Smooth muscle cell (in vitro differentiated cells): ENCODE results near the gene COL23A1. TPM values are rescaled to one million over a fixed set of nuclear protein-coding genes. Genes with fewer than 3 reads are reported as not detected.

Experiments used
- DNase-seq: peaks from one replicate; lab custom pipeline; 2025; ENCODE audit not compliant: unreplicated experiment; lab: John Stamatoyannopoulos, UW
- H2AFZ ChIP-seq: fragments of 200-600 bp; sonication (generic); 2 replicates; pipeline ENCODE4 v1.6.0; 2016; ENCODE audit warnings: antibody characterized with exemption, low read depth, mild to moderate bottlenecking
- H3F3A ChIP-seq: fragments of 200-600 bp; sonication (generic); 2 replicates; pipeline ENCODE4 v1.6.0; 2017; ENCODE audit warnings: antibody characterized with exemption, low read depth
- H3K27ac ChIP-seq: fragments of 200-600 bp; sonication (generic); 2 replicates; pipeline ENCODE4 v1.5.1; 2016; ENCODE audit warnings: low read depth, mild to moderate bottlenecking
- H3K27me3 ChIP-seq: fragments of 200-600 bp; sonication (generic); 2 replicates; pipeline ENCODE4 v1.6.1; 2016; ENCODE audit warnings: low read depth, mild to moderate bottlenecking
- H3K36me3 ChIP-seq: fragments of 200-600 bp; sonication (generic); 2 replicates; pipeline ENCODE4 v1.5.1; 2016; ENCODE audit warnings: low read depth
- H3K4me1 ChIP-seq: fragments of 200-600 bp; sonication (generic); 2 replicates; pipeline ENCODE4 v1.5.1; 2016; ENCODE audit warnings: low read depth
- H3K4me2 ChIP-seq: fragments of 200-600 bp; sonication (generic); 2 replicates; pipeline ENCODE4 v1.6.0; 2016; ENCODE audit warnings: mild to moderate bottlenecking
- H3K4me3 ChIP-seq: fragments of 200-600 bp; sonication (generic); 2 replicates; pipeline ENCODE4 v1.5.1; 2016; ENCODE audit warnings: mild to moderate bottlenecking
- H3K79me2 ChIP-seq: fragments of 200-600 bp; sonication (generic); 2 replicates; pipeline ENCODE4 v1.6.0; 2016; ENCODE audit warnings: low read depth, mild to moderate bottlenecking
- H3K9ac ChIP-seq: fragments of 200-600 bp; sonication (generic); 2 replicates; pipeline ENCODE4 v1.6.0; 2016; ENCODE audit warnings: low read depth
- H3K9me3 ChIP-seq: fragments of 200-600 bp; sonication (generic); replicated peaks from 2 replicates; pipeline ENCODE4 v1.5.1; 2016; ENCODE audit warnings: low read depth
- H4K20me1 ChIP-seq: fragments of 200-600 bp; sonication (generic); 2 replicates; pipeline ENCODE4 v1.6.0; 2016; ENCODE audit warnings: low read depth
- CTCF ChIP-seq: fragments of 200-600 bp; sonication (generic); IDR thresholded peaks from 2 replicates; pipeline ENCODE4 v1.5.1; 2017; ENCODE audit warnings: borderline replicate concordance, mild to moderate bottlenecking, antibody characterized with exemption; ENCODE audit not compliant: insufficient read depth, poor library complexity, severe bottlenecking
- WGBS: methylation state at CpG from one replicate; pipeline ENCODE4 v1.1.7; 2016; ENCODE audit warnings: low lambda C conversion rate; 5-methylcytosine and 5-hydroxymethylcytosine counted together
- polyA plus RNA-seq: library from polyadenylated mRNA; unstranded; fragments of >200 nt; fragmentation: Nextera tagmentation; extraction: Ambion mirVana; gene quantifications from 2 replicates; pipeline ENCODE4 v1.2.1, GENCODE V29; 2016
- total RNA-seq: library from RNA; depleted of rRNA; stranded (reverse); fragments of >200 nt; gene quantifications from 2 replicates; pipeline ENCODE4 v1.2.3, GENCODE V29; 2014

Gene COL23A1
- total and polyA plus RNA-seq, 2 experiments from 2014 or later, result 5.3 to 27.4 TPM

GRCh38 chr5:178502401-178503100 is 87.6 kb downstream of the COL23A1 start:
- Histone ChIP-seq H4K20me1 (no peaks in the 10 kb centered on the region), H3K9me3 (no peaks in the 10 kb centered on the region), H3F3A (no peaks in the 10 kb centered on the region), H3K36me3 (no peaks in the 10 kb centered on the region), H3K4me3 (no peak overlapping the region), H3K27me3 (no peaks in the 10 kb centered on the region), H3K27ac (peak overlapping the region; percentile 11), H3K4me2 (no peak overlapping the region), H3K4me1 (no peaks in the 10 kb centered on the region), H3K79me2 (no peaks in the 10 kb centered on the region), H3K9ac (no peak overlapping the region), H2AFZ (no peak overlapping the region)
- no peak for DNase-seq
- WGBS, result 80% methylated on average over 21 of the region's 21 CpGs
- no peak for TF ChIP-seq CTCF

DNA sequence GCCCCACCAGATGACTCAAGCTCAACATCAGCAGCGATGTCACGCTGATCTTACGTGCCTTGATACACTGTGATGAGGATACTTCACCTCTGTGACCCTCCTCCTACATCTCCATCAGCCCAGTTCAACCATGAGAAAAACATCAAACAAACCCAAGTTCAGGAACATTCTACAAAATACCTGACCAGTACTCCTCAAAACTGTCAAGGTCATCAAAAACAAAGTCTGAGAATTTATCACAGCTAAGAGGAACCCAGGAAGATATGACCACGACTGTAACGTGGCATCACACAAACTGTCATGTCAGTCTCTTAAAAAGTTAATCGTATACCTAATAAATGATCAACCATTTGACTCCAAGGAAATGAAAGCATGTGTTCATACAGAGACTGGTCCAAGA is 90.8 kb downstream of the COL23A1 start:
- Histone ChIP-seq H4K20me1 (no peaks in the 10 kb centered on the region), H3K4me2 (peak overlapping the region; percentile 12), H3K9ac (no peak overlapping the region), H3K4me1 (no peaks in the 10 kb centered on the region), H3K27me3 (no peaks in the 10 kb centered on the region), H3K36me3 (no peaks in the 10 kb centered on the region), H3K9me3 (no peaks in the 10 kb centered on the region), H3K27ac (peak overlapping the region; percentile 57), H3F3A (no peaks in the 10 kb centered on the region), H2AFZ (no peak overlapping the region), H3K4me3 (no peak overlapping the region), H3K79me2 (no peaks in the 10 kb centered on the region)
- 63% methylated on average over 6 of the region's 6 CpGs for WGBS
- no peak for TF ChIP-seq CTCF
- no peak for DNase-seq

- Histone ChIP-seq H3F3A (no peaks in the 10 kb centered on the region), H3K4me3 (no peak overlapping the region), H3K27ac (peak overlapping the region; percentile 82), H3K9ac (peak overlapping the region; percentile 24), H2AFZ (peak overlapping the region; percentile 1), H3K36me3 (no peaks in the 10 kb centered on the region), H3K27me3 (no peaks in the 10 kb centered on the region), H3K4me2 (peak overlapping the region; percentile 27), H3K9me3 (no peaks in the 10 kb centered on the region), H3K79me2 (no peaks in the 10 kb centered on the region), H3K4me1 (no peaks in the 10 kb centered on the region), H4K20me1 (no peaks in the 10 kb centered on the region)
- WGBS, result 42% methylated on average over 1 of the region's 1 CpG
- no peak for DNase-seq
- no peak for TF ChIP-seq CTCF
Measured at GRCh38 chr5:178496642-178497041, 93.6 kb downstream of the COL23A1 start.

GRCh38 chr5:178496214-178496613 is 94.0 kb downstream of the COL23A1 start:
- no peak for DNase-seq
- no peak overlapping the region for H3K4me3 ChIP-seq
- no peaks in the 10 kb centered on the region for H3K79me2 ChIP-seq
- no peak overlapping the region for H3K9ac ChIP-seq
- H3K36me3 ChIP-seq, result no peaks in the 10 kb centered on the region
- H3F3A ChIP-seq, result no peaks in the 10 kb centered on the region
- no peaks in the 10 kb centered on the region for H3K27me3 ChIP-seq
- no peak overlapping the region for H2AFZ ChIP-seq
- no peaks in the 10 kb centered on the region for H3K9me3 ChIP-seq
- no peaks in the 10 kb centered on the region for H3K4me1 ChIP-seq
- H3K4me2 ChIP-seq, result peak overlapping the region; percentile 27
- no peak for TF ChIP-seq CTCF
- no peaks in the 10 kb centered on the region for H4K20me1 ChIP-seq
- 54% methylated on average over 5 of the region's 5 CpGs for WGBS
- peak overlapping the region; percentile 82 for H3K27ac ChIP-seq
